GM19324 (cell line): ENCODE results near the gene CCL24.
"Not testable (repeated sequence)": the region's sequence is repeated elsewhere in the genome, so short reads cannot be mapped to it uniquely, and the experiment has no call there.

ENCODE experiments used
- ATAC-seq: cut with Tn5 transposase; IDR thresholded peaks from one replicate; pipeline ENCODE4 v1.9.1; 2021; ENCODE audit warnings: mild to moderate bottlenecking, moderate library complexity; ENCODE audit not compliant: unreplicated experiment, low FRiP score

Gene CCL24

GRCh38 chr7:75788154-75788847, 25.3 kb downstream of the CCL24 start:
- not testable (repeated sequence) for ATAC-seq

GRCh38 chr7:75783058-75783457, 30.5 kb downstream of the CCL24 start:
- not testable (repeated sequence) for ATAC-seq

GRCh38 chr7:75780647-75781273, 32.8 kb downstream of the CCL24 start:
- not testable (repeated sequence) for ATAC-seq

GRCh38 chr7:75779516-75779915, 34.1 kb downstream of the CCL24 start:
- ATAC-seq = not testable (repeated sequence)

GRCh38 chr7:75779035-75779434, 34.6 kb downstream of the CCL24 start:
- ATAC-seq = not testable (repeated sequence)

GRCh38 chr7:75776295-75776971, 37.2 kb downstream of the CCL24 start:
- no peak for ATAC-seq

GRCh38 chr7:75773958-75774357, 39.6 kb downstream of the CCL24 start:
- not testable (repeated sequence) for ATAC-seq

GRCh38 chr7:75772081-75773077, 41.2 kb downstream of the CCL24 start, which contains the start of gene CCL26:
Gene CCL26 (minus strand): TSS chr7:75772211. CDS start chr7:75772176, 35 bp downstream.
- ATAC-seq = no peak

- ATAC-seq = no peak
Observed at GRCh38 chr7:75771224-75771623, 42.4 kb downstream of the CCL24 start.

GRCh38 chr7:75762350-75762917, 51.2 kb downstream of the CCL24 start:
- ATAC-seq = no peak

- not testable (repeated sequence) for ATAC-seq
Observed at GRCh38 chr7:75761801-75762200, 51.8 kb downstream of the CCL24 start.
